PC-9 (cell line): ENCODE data around the gene ITM2B. TPM values are rescaled to one million over a fixed set of nuclear protein-coding genes. Genes with fewer than 3 reads are reported as not detected.

Source experiments
- BruUV-seq: library from RNA; stranded (reverse); fragments of 400-500 nt; replicated peaks from 2 replicates; lab custom pipeline; 2021; lab: Mats Ljungman, UMichigan
- CTCF ChIA-PET: fragments of 300-600 bp; sonication (Branson Sonifier 250); formaldehyde crosslinking; loops from one replicate; lab custom pipeline; 2022; ENCODE audit warnings: antibody characterized with exemption; lab: Charles Lee
- POLR2A ChIA-PET: fragments of 300-600 bp; sonication (Branson Sonifier 250); formaldehyde crosslinking; loops from one replicate; lab custom pipeline; 2022; ENCODE audit warnings: antibody characterized with exemption; ENCODE audit not compliant: unreplicated experiment; lab: Charles Lee
- DNase-seq, 2 experiments: peaks; one replicate each; pipeline versions ENCODE4 v3.0.0 to v3.0.0-alpha.2; 2015 to 2022; ENCODE audit warnings: mixed read lengths in 1 of 2
- H2AFZ ChIP-seq: fragments of 200-600 bp; sonication (generic); 2 replicates; pipeline ENCODE4 v1.8.1; 2017; ENCODE audit warnings: antibody characterized with exemption
- H3F3A ChIP-seq: fragments of 200-600 bp; sonication (generic); 2 replicates; pipeline ENCODE4 v1.8.1; 2017; ENCODE audit warnings: antibody characterized with exemption, mild to moderate bottlenecking, low read depth; ENCODE audit not compliant: insufficient read depth
- H3K27ac ChIP-seq: fragments of 200-600 bp; sonication (generic); 2 replicates; pipeline ENCODE4 v1.6.1; 2016; ENCODE audit warnings: mixed run types
- H3K27me3 ChIP-seq: fragments of 200-600 bp; sonication (generic); 2 replicates; pipeline ENCODE4 v1.6.1; 2016; ENCODE audit warnings: low read depth, mixed run types; ENCODE audit not compliant: insufficient read depth
- H3K36me3 ChIP-seq: fragments of 200-600 bp; sonication (generic); 2 replicates; pipeline ENCODE4 v1.6.1; 2016; ENCODE audit warnings: low read depth, mixed run types
- H3K4me1 ChIP-seq: fragments of 200-600 bp; sonication (generic); replicated peaks from 2 replicates; pipeline ENCODE4 v1.6.1; 2016; ENCODE audit warnings: mixed run types; ENCODE audit not compliant: insufficient read depth
- H3K4me2 ChIP-seq: fragments of 200-600 bp; sonication (generic); 2 replicates; pipeline ENCODE4 v1.6.1; 2017; ENCODE audit warnings: mixed run types
- H3K4me3 ChIP-seq: fragments of 200-600 bp; sonication (generic); 2 replicates; pipeline ENCODE4 v1.6.1; 2016; ENCODE audit warnings: mixed run types
- H3K79me2 ChIP-seq: fragments of 200-600 bp; sonication (generic); 2 replicates; pipeline ENCODE4 v1.6.1; 2017; ENCODE audit warnings: low read depth, mixed run types
- H3K9me2 ChIP-seq: fragments of 200-600 bp; sonication (generic); 2 replicates; pipeline ENCODE4 v1.8.1; 2017; ENCODE audit warnings: mild to moderate bottlenecking; ENCODE audit not compliant: insufficient read depth
- H3K9me3 ChIP-seq: fragments of 200-600 bp; sonication (generic); 2 replicates; pipeline ENCODE4 v1.8.1; 2016; ENCODE audit warnings: low read depth; ENCODE audit not compliant: insufficient read depth
- H4K20me1 ChIP-seq: fragments of 200-600 bp; sonication (generic); 2 replicates; pipeline ENCODE4 v1.8.1; 2017; ENCODE audit not compliant: insufficient read depth
- EZH2 ChIP-seq: fragments of 200-600 bp; sonication (generic); IDR thresholded peaks from 2 replicates; pipeline ENCODE4 v1.8.0; 2017; ENCODE audit warnings: antibody characterized with exemption, low read depth
- intact Hi-C: fragments of 100-400 bp; cut with micrococcal nuclease; formaldehyde crosslinking; loops from one replicate; pipeline ENCODE4 v1.10.0; 2022; ENCODE audit not compliant: unreplicated experiment
- total RNA-seq: library from RNA; stranded (reverse); gene quantifications from 2 replicates; pipeline ENCODE4 v1.2.3, GENCODE V29; 2021
- TF ChIP-seq, protein P1 (sequence below): fragments of 200-600 bp; sonication (generic); conservative IDR thresholded peaks from 2 replicates; pipeline ENCODE4 v1.6.1; 2017; ENCODE audit warnings: mixed run types, antibody characterized with exemption, mild to moderate bottlenecking, moderate library complexity

The ITM2B gene
- total RNA-seq, 1 experiment from 2014 or later: 155 TPM

- Histone ChIP-seq H3K27ac (no peak overlapping the region), H3K4me3 (no peak overlapping the region), H3K36me3 (no peaks in the 10 kb centered on the region), H3K4me2 (no peak overlapping the region), H3K27me3 (no peaks in the 10 kb centered on the region), H3K4me1 (no peaks in the 10 kb centered on the region), H3F3A (no peaks in the 10 kb centered on the region), H3K79me2 (no peaks in the 10 kb centered on the region), H3K9me2 (no peaks in the 10 kb centered on the region), H4K20me1 (no peaks in the 10 kb centered on the region), H2AFZ (no peak overlapping the region), H3K9me3 (no peaks in the 10 kb centered on the region)
- TF ChIP-seq EZH2: no peak
- TF ChIP-seq, protein P1, sequence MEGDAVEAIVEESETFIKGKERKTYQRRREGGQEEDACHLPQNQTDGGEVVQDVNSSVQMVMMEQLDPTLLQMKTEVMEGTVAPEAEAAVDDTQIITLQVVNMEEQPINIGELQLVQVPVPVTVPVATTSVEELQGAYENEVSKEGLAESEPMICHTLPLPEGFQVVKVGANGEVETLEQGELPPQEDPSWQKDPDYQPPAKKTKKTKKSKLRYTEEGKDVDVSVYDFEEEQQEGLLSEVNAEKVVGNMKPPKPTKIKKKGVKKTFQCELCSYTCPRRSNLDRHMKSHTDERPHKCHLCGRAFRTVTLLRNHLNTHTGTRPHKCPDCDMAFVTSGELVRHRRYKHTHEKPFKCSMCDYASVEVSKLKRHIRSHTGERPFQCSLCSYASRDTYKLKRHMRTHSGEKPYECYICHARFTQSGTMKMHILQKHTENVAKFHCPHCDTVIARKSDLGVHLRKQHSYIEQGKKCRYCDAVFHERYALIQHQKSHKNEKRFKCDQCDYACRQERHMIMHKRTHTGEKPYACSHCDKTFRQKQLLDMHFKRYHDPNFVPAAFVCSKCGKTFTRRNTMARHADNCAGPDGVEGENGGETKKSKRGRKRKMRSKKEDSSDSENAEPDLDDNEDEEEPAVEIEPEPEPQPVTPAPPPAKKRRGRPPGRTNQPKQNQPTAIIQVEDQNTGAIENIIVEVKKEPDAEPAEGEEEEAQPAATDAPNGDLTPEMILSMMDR: no peak
- BruUV-seq: no TSS peak
- DNase-seq: no peak
- ChIA-PET CTCF (no interaction called here), POLR2A (no interaction called here)
- intact Hi-C loops: no loop called here
These were observed 12.4 kb upstream of the ITM2B start for GRCh38 chr13:48220592-48220980.

DNA sequence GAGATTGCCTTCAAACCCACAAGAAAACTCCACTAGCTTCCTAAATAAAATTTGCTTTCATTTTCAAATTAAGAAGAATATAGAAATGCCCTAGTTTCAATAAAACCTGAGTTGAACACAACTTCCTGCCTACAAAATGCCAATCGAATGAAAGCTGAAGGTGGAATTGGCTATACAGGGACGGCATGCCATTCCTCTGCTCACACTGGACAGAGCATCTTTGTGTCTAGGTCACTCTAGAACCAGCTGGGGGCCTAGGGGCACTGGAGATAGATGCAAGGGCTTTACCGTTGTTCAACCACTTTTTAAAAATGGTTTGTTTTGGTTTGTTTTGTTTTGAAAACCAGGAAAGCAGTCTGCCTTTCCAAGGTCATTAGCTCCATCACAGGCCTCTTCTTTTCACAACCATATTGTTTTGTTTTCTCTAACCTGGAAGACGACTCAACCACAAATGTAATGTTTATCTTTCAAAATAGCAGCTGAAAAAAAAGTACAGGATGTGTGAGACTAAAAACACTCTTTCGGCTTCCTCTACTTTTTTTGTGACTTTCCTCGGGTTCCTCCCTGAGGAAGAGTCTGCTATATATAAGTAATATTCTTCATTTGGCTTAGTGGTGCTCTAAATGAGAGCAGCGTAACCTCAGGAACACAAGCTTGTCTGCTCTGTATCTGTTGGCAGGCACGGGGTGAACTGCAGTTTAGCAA lies 11.9 kb upstream of the ITM2B start:
- Histone ChIP-seq H3F3A (no peaks in the 10 kb centered on the region), H3K9me2 (no peaks in the 10 kb centered on the region), H3K79me2 (no peaks in the 10 kb centered on the region), H3K4me2 (no peak overlapping the region), H2AFZ (peak overlapping the region; percentile 12; the same call in 1 of the 2 replicates), H3K27ac (no peak overlapping the region), H3K27me3 (no peaks in the 10 kb centered on the region), H4K20me1 (no peaks in the 10 kb centered on the region), H3K4me3 (no peak overlapping the region), H3K9me3 (no peaks in the 10 kb centered on the region), H3K4me1 (no peaks in the 10 kb centered on the region), H3K36me3 (no peaks in the 10 kb centered on the region)
- no peak for TF ChIP-seq EZH2
- TF ChIP-seq, protein P1: no peak
- no peak for DNase-seq
- intact Hi-C loops: no loop called here
- POLR2A ChIA-PET: interaction anchor here (0.8 kb wide), 1 partner anchor 65 kb away, joined by 7 read pairs; no protein-coding TSS in a partner anchor
- no TSS peak for BruUV-seq
- CTCF ChIA-PET: no interaction called here

DNA sequence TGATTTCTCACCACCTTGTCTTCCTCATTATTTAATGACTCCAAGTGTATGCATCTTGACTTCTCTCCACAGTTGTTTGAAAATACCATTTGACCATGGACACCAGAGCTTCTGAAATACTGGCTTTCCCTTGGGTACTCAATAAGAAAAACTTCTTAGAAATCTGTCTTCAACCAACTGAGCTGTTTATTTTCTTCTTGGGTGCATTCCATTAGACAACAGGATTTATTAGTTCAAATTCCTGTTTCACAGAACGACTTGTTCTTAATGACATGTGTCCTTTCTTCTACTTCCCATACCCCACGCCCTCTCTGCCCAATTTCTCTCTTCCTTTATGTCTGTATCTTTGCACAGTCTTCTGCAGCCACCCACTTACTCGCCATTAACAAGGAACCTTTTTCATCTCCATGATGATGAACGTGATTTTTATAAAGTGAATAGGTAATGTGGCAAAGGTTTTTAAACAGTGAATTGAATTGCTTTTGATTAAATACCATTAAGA lies 11.3 kb upstream of the ITM2B start:
- no peak overlapping the region for H3K27ac ChIP-seq

More for the DNA sequence above, 11.3 kb upstream of the ITM2B start:
- H3K4me1 ChIP-seq: no peaks in the 10 kb centered on the region
- H3K79me2 ChIP-seq: no peaks in the 10 kb centered on the region
- TF ChIP-seq, protein P1: no peak
- no peak for TF ChIP-seq EZH2
- no peaks in the 10 kb centered on the region for H4K20me1 ChIP-seq
- H3F3A ChIP-seq: no peaks in the 10 kb centered on the region
- no peaks in the 10 kb centered on the region for H3K27me3 ChIP-seq
- ChIA-PET CTCF (no interaction called here), POLR2A (interaction anchor here (0.8 kb wide), 1 partner anchor 66 kb away, joined by 7 read pairs; no protein-coding TSS in a partner anchor)
- BruUV-seq: no TSS peak
- no peak overlapping the region for H3K4me2 ChIP-seq
- DNase-seq: no peak
- intact Hi-C loops: no loop called here
- H3K36me3 ChIP-seq: no peaks in the 10 kb centered on the region
- no peak overlapping the region for H3K4me3 ChIP-seq
- no peaks in the 10 kb centered on the region for H3K9me3 ChIP-seq
- peak overlapping the region; percentile 12; the same call in 1 of the 2 replicates for H2AFZ ChIP-seq
- no peaks in the 10 kb centered on the region for H3K9me2 ChIP-seq
